Activated naive CD4-positive, alpha-beta T cell treated with anti-CD3 and anti-CD28 coated beads, Interleukin-2, amount 50 U/mL, for 72 hours (primary cell): Measurements from ENCODE around the gene CCND2. TPM values are rescaled to one million over a fixed set of nuclear protein-coding genes. Genes with fewer than 3 reads are reported as not detected.

Experiments
- ATAC-seq, 2 donors: fragments of 150-1000 bp; cut with Tn5 transposase; 2 replicates each; pipeline ENCODE4 v1.10.0; 2021; ENCODE audit warnings: mild to moderate bottlenecking in 2 of 2, moderate library complexity in 2 of 2
- DNase-seq, 2 donors: peaks; one replicate each; pipeline ENCODE4 v3.0.0; 2021 to 2022; ENCODE audit warnings: low spot score in 2 of 2
- H3K27ac Mint-ChIP-seq, 2 donors: one replicate each; pipeline ENCODE4 v1.8.0; 2022; ENCODE audit warnings: mild to moderate bottlenecking in 2 of 2, mixed read lengths in 2 of 2
- H3K36me3 Mint-ChIP-seq, 2 donors: one replicate each; pipeline ENCODE4 v1.8.0; 2022; ENCODE audit warnings: mixed read lengths in 2 of 2
- H3K9me3 Mint-ChIP-seq, 2 donors: one replicate each; pipeline ENCODE4 v1.8.0; 2022; ENCODE audit warnings: mixed read lengths in 2 of 2
- total RNA-seq, 2 donors: library from RNA; stranded (reverse); gene quantifications; one replicate each; pipeline ENCODE4 v1.2.3, GENCODE V29; 2022

The CCND2 gene
- total RNA-seq, 2 donors from 2014 or later: 266 to 571 TPM

- DNase-seq: no peak
- peak overlapping the region; percentile 87 to 96 for H3K27ac Mint-ChIP-seq
- H3K36me3 Mint-ChIP-seq: peaks cover 31 to 86% of the 10 kb centered on the region in 2 donors
- H3K9me3 Mint-ChIP-seq: no peaks in the 10 kb centered on the region
- ATAC-seq: peak; percentile 78 to 90
Observed at GRCh38 chr12:4293299-4293965, 19.9 kb downstream of the CCND2 start.

GRCh38 chr12:4293966-4294505, 20.5 kb downstream of the CCND2 start:
- no peak for DNase-seq
- peak; percentile 11 to 28 for ATAC-seq
- Mint-ChIP-seq H3K36me3 (peaks cover 25 to 84% of the 10 kb centered on the region in 2 donors), H3K9me3 (no peaks in the 10 kb centered on the region), H3K27ac (peak overlapping the region; percentile 87 to 96)

DNA sequence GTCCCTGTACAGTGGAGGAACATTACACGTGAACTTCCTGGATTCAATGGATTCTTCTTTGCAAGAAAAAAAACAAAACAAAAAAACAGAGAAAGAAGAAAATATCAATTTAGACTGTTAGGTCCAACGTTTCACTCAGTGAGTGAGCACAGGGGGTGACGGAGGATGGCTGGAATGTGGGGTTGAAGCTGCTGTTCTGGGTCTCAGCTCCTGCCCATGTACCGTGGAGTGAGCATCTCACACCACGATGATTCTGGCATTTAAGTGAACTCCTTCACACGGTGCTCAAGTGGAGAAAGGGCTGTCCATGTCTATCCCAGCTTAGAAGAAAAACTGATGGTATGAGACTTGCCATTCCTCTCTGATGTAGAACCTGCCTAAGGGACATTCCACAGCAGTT, 23.2 kb downstream of the CCND2 start:
- Mint-ChIP-seq H3K9me3 (no peaks in the 10 kb centered on the region), H3K27ac (peak overlapping the region; percentile 55 to 90), H3K36me3 (peaks cover 35 to 84% of the 10 kb centered on the region in 2 donors)
- ATAC-seq (no peak), DNase-seq (no peak)

DNA sequence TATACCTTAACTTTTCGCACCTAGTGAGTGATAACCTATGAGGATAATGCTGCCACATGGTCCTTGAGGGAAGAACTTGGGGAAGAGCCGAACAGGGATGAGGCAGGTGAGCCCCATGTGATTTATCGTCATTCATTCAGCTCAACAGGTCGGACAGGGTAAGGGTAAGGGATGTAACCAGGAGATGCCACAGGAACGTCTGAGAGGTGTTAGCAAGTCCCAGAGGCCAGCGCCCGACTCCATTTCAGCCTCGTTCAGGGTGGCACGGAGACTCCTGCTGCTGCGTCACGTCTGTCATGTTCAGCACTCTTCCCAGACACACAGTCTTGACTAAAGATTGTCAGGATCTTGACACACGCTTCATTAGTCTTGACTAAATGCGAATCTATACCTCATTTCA, 24.1 kb downstream of the CCND2 start:
- DNase-seq (no peak), ATAC-seq (no peak)
- Mint-ChIP-seq H3K27ac (peak overlapping the region in 1 of 2 donors; percentile 82), H3K36me3 (peaks cover 35 to 84% of the 10 kb centered on the region in 2 donors), H3K9me3 (no peaks in the 10 kb centered on the region)

- ATAC-seq: no peak
- Mint-ChIP-seq H3K27ac (peak overlapping the region in 1 of 2 donors; percentile 38), H3K9me3 (no peaks in the 10 kb centered on the region), H3K36me3 (peaks cover 25 to 63% of the 10 kb centered on the region in 2 donors)
- no peak for DNase-seq
Observed at GRCh38 chr12:4300883-4301282, 27.3 kb downstream of the CCND2 start.

GRCh38 chr12:4301932-4302501, 28.5 kb downstream of the CCND2 start:
- DNase-seq (no peak), ATAC-seq (no peak)
- no peaks in the 10 kb centered on the region for H3K9me3 Mint-ChIP-seq
- H3K36me3 Mint-ChIP-seq: peaks cover 25 to 53% of the 10 kb centered on the region in 2 donors
- peak overlapping the region; percentile 79 to 89 for H3K27ac Mint-ChIP-seq

- peaks cover 25 to 51% of the 10 kb centered on the region in 2 donors for H3K36me3 Mint-ChIP-seq
- H3K9me3 Mint-ChIP-seq: no peaks in the 10 kb centered on the region
- no peak for ATAC-seq
- peak overlapping the region; percentile 79 to 89 for H3K27ac Mint-ChIP-seq
- DNase-seq: no peak
Observed at GRCh38 chr12:4302881-4303280, 29.3 kb downstream of the CCND2 start.

GRCh38 chr12:4303750-4304149, 30.2 kb downstream of the CCND2 start:
- ATAC-seq (no peak), DNase-seq (no peak)
- Mint-ChIP-seq H3K27ac (peak overlapping the region; percentile 31 to 79), H3K9me3 (no peaks in the 10 kb centered on the region), H3K36me3 (peaks cover 25 to 42% of the 10 kb centered on the region in 2 donors)

GRCh38 chr12:4307593-4308333, 34.2 kb downstream of the CCND2 start:
- ATAC-seq: peak; percentile 31 to 35
- Mint-ChIP-seq H3K27ac (peak overlapping the region; percentile 69 to 93), H3K36me3 (peaks cover 7 to 8% of the 10 kb centered on the region in 2 donors), H3K9me3 (no peaks in the 10 kb centered on the region)
- no peak for DNase-seq

DNA sequence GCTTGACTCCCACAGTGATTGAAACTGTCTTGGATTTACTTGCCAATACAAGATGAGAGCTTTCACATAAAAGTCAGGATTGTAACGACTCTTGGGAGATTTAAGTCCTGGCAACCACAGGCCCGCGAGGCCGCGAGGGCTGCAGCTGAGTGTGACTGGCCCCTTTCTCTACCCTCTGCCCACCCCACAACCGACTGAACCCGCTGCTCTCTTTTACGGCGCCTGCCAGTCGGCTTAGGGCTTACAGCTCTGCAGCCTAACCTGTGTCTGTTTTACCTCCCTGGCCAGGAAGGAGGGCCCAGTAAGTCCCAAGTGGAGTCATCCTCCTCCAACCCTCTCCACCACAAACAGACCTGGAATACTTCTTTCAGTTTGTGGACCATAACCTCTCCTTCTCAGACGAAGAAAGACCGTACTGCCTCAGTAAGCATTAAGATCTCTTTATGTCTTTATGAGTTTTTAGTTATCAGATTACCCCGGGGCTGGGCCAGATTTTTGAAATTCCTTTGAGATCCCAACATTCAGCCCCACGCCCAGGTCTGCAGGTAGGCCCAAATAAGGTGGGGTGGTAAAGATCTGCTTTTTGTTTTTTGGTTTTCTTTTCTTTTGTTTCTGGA, 34.9 kb downstream of the CCND2 start:
- Mint-ChIP-seq H3K36me3 (peaks cover 5% of the 10 kb centered on the region in 2 donors), H3K27ac (peak overlapping the region; percentile 69 to 93), H3K9me3 (no peaks in the 10 kb centered on the region)
- no peak for DNase-seq
- ATAC-seq: peak; percentile 6 to 27

DNA sequence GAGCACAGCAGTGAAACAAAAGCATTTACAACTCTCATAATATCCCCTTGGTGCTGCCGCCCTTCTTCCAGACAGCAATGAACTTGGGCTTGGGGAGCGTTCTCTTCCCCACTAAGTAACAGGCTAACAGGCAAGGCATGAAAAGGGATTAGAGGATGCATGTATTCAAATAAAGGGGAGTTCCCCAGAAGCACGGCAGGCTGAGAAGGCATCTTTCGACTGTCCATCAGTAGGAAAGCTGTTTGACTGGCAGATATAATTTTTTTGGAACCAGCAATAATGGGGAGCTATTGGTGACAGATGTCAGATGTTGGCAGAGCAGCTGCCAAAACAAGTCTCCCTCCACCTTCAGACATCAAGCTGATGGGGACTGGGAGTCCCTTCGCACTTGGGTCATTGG, 38.2 kb downstream of the CCND2 start:
- H3K27ac Mint-ChIP-seq: no peak overlapping the region

GRCh38 chr12:4312251-4312650, 38.7 kb downstream of the CCND2 start:
- no peak for ATAC-seq
- Mint-ChIP-seq H3K9me3 (no peaks in the 10 kb centered on the region), H3K27ac (peak overlapping the region in 1 of 2 donors; percentile 20), H3K36me3 (no peaks in the 10 kb centered on the region)
- no peak for DNase-seq

More for the DNA sequence above, 38.2 kb downstream of the CCND2 start:
- Mint-ChIP-seq H3K36me3 (no peaks in the 10 kb centered on the region), H3K9me3 (no peaks in the 10 kb centered on the region)
- DNase-seq (no peak), ATAC-seq (no peak)

GRCh38 chr12:4320497-4320852, 46.9 kb downstream of the CCND2 start:
- peak overlapping the region; percentile 72 to 99 for H3K27ac Mint-ChIP-seq
- ATAC-seq: peak; percentile 44 to 51
- no peak for DNase-seq
- H3K36me3 Mint-ChIP-seq: peaks cover 9 to 19% of the 10 kb centered on the region in 2 donors
- H3K9me3 Mint-ChIP-seq: no peaks in the 10 kb centered on the region

GRCh38 chr12:4320853-4321701, 47.5 kb downstream of the CCND2 start, which contains the start of gene TIGAR:
TSS of gene TIGAR (plus strand) at chr12:4321213. CDS start at chr12:4321272, 59 bp downstream.
- Mint-ChIP-seq H3K27ac (peak within 1 kb of the TSS; percentile 81 to 99), H3K36me3 (peaks cover 9 to 19% of the 10 kb centered on the region in 2 donors), H3K9me3 (no peaks in the 10 kb centered on the region)
- DNase-seq (peak; percentile 95 to 97), ATAC-seq (peak; percentile 98 to 99)

GRCh38 chr12:4322726-4323125, 49.2 kb downstream of the CCND2 start:
- DNase-seq (no peak), ATAC-seq (no peak)
- peaks cover 9 to 19% of the 10 kb centered on the region in 2 donors for H3K36me3 Mint-ChIP-seq
- no peaks in the 10 kb centered on the region for H3K9me3 Mint-ChIP-seq
- H3K27ac Mint-ChIP-seq: no peak overlapping the region
